ENCODE results near the gene CRLF3.

GRCh38 chr17:30848021-30848420, 23.5 kb upstream of the CRLF3 start:
- TF ChIP-seq CTCF (IDR thresholded peaks at IDR 0.05): no peak
- TF ChIP-seq POLR2A (IDR thresholded peaks at IDR 0.05; ENCODE audit: low read depth): no peak
